ENCODE data around the gene KMT2D.

DNA sequence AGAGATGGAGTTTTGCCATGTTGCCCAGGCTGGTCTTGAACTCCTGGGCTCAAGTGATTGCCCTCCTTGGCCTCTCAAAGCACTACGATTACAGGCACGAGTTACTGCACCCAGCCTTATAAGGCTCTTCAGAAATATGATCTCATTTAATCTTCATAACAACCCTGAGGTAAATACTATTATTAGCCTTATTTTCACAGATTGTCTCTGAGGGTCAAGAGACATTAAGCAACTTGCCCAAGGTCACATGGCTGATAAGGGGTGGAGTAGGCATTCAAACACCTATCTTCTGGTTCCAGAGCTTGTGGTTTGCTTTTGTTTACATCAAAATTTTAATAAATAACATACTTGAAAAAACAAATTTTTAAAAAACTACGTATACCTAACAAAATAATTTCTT lies 47.2 kb downstream of the KMT2D start:
- TF ChIP-seq EZH2 (IDR thresholded peaks at IDR 0.05) (no peak), CTCF (IDR thresholded peaks at IDR 0.05) (no peak), EZH2phosphoT487 (IDR thresholded peaks at IDR 0.05) (no peak)
